Right lobe of liver (tissue), 4 donors: ENCODE results near the gene CRB1.

Experiments
- CTCF ChIP-seq, 4 donors: fragments of 200-600 bp in 3 of 4; fragments of 450-650 bp in 1 of 4; IDR thresholded peaks; one replicate each; pipeline versions ENCODE4 v1.5.1 to v1.8.0; 2016 to 2022; ENCODE audit warnings: antibody characterized with exemption in 4 of 4, mild to moderate bottlenecking in 2 of 4
- POLR2A ChIP-seq: fragments of 450-650 bp; IDR thresholded peaks from one replicate; pipeline ENCODE4 v1.6.1; 2017; ENCODE audit warnings: antibody characterized with exemption, mild to moderate bottlenecking
- donor health status: DM: no; HTN: no; CAD: no.
- donor health status: DM: no; HTN: no; CAD: no.
- donor health status: DM: no; HTN: yes; CAD: no.

GRCh38 chr1:197343663-197344273, 75.7 kb downstream of the CRB1 start:
- TF ChIP-seq CTCF (IDR thresholded peaks at IDR 0.05) (no peak), POLR2A (no peak)
